ENCODE data around the gene DCAKD. TPM values are rescaled to one million over a fixed set of nuclear protein-coding genes. Genes with fewer than 3 reads are reported as not detected.

DCAKD gene
- total RNA-seq, 1 experiment from 2014 or later, result 48.3 TPM

DNA sequence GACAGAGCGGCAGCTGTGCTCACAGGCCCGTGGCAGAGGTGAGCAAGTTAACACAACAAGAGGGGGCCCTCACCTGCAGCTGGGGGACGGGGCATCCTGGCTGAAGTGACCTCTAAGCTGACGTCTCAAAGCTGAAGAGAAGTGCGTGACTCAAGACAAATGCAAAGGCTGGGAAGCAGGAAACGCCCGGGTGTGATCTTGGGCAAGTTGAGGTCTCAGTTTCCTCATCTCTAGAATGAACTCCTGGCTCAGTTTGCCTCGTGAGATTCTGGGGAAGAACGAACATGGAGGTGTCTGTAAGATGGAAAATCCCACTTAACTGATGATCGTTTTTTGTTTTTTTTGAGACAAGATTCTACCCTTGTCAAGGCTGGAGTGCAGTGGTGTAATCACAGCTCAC is 43.2 kb downstream of the DCAKD start:
- H2BK5ac ChIP-seq (ENCODE audit: insufficient read length, low read length), result no peak overlapping the region
- Mint-ChIP-seq H3K9me3 (no peaks in the 10 kb centered on the region), H3K27ac (peak overlapping the region in 1 of 3 experiments; percentile 64; a peak in 2 of 7 replicates), H3K4me1 (peaks cover 33 to 49% of the 10 kb centered on the region in 2 experiments), H3K4me3 (no peak overlapping the region; a peak in 1 of 5 replicates), H3K27me3 (ENCODE audit: low read depth) (peaks cover 25% of the 10 kb centered on the region), H3K36me3 (ENCODE audit: insufficient read depth in 1 of 3, low read depth in 3 of 3) (no peaks in the 10 kb centered on the region)
- H2AFZ ChIP-seq (ENCODE audit: low read length), result no peak overlapping the region
- no peaks in the 10 kb centered on the region for H4K20me1 ChIP-seq (ENCODE audit: control insufficient read depth, insufficient read depth, insufficient read length)
- H3K56ac ChIP-seq (ENCODE audit: insufficient read length, low read depth, low read length), result no peak overlapping the region
- H2BK20ac ChIP-seq (ENCODE audit: low read depth, low read length, poor library complexity, severe bottlenecking), result no peak overlapping the region
- H3K9me3 ChIP-seq (ENCODE audit: control insufficient read depth, low read depth, low read length), result no peaks in the 10 kb centered on the region
- H3K23ac ChIP-seq (ENCODE audit: insufficient read length, low read depth, low read length), result no peak overlapping the region
- no peak overlapping the region for H3K18ac ChIP-seq (ENCODE audit: insufficient read length, low read depth, low read length)
- no peak overlapping the region for H3K27ac ChIP-seq (ENCODE audit: insufficient read length, low read depth, low read length)
- H2BK15ac ChIP-seq (ENCODE audit: low read depth, low read length), result no peak overlapping the region
- H3K9ac ChIP-seq (ENCODE audit: extremely low read depth, insufficient read length, low read length), result no peak overlapping the region
- DNase-seq, result no peak
- no peak overlapping the region for H3K14ac ChIP-seq (ENCODE audit: insufficient read depth, low read length)
- peaks cover 10% of the 10 kb centered on the region; the same call in 1 of the 2 replicates for H3K4me1 ChIP-seq (ENCODE audit: insufficient read depth, low read length)
- H4K91ac ChIP-seq (ENCODE audit: insufficient read length, low read depth, low read length), result no peak overlapping the region
- H3K27me3 ChIP-seq (ENCODE audit: insufficient read depth, low read length), result no peaks in the 10 kb centered on the region
- H2BK12ac ChIP-seq (ENCODE audit: insufficient read length, low read depth, low read length), result no peak overlapping the region
- H3K4me2 ChIP-seq (ENCODE audit: insufficient read depth, insufficient read length, low read length), result no peak overlapping the region
- H2BK120ac ChIP-seq (ENCODE audit: low read depth, low read length, poor library complexity, severe bottlenecking), result no peak overlapping the region
- no peak overlapping the region for H2AK5ac ChIP-seq (ENCODE audit: insufficient read length, low read length)
- TF ChIP-seq, protein P1, sequence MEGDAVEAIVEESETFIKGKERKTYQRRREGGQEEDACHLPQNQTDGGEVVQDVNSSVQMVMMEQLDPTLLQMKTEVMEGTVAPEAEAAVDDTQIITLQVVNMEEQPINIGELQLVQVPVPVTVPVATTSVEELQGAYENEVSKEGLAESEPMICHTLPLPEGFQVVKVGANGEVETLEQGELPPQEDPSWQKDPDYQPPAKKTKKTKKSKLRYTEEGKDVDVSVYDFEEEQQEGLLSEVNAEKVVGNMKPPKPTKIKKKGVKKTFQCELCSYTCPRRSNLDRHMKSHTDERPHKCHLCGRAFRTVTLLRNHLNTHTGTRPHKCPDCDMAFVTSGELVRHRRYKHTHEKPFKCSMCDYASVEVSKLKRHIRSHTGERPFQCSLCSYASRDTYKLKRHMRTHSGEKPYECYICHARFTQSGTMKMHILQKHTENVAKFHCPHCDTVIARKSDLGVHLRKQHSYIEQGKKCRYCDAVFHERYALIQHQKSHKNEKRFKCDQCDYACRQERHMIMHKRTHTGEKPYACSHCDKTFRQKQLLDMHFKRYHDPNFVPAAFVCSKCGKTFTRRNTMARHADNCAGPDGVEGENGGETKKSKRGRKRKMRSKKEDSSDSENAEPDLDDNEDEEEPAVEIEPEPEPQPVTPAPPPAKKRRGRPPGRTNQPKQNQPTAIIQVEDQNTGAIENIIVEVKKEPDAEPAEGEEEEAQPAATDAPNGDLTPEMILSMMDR (conservative IDR thresholded peaks at IDR 0.05), result no peak
- no peak overlapping the region for H3K4ac ChIP-seq (ENCODE audit: low read depth, low read length)
- no peaks in the 10 kb centered on the region for H3K79me2 ChIP-seq (ENCODE audit: insufficient read depth, low read length)
- no peaks in the 10 kb centered on the region for H3K79me1 ChIP-seq (ENCODE audit: insufficient read depth, low read depth, low read length, poor library complexity, severe bottlenecking)
- no peak overlapping the region for H4K8ac ChIP-seq (replicated peaks; ENCODE audit: insufficient read length, low read depth, low read length)
- no CpG with 5 or more reads among the region's 10 CpGs for WGBS (ENCODE audit: extremely low coverage, insufficient read length, low lambda C conversion rate)
- H3T11ph ChIP-seq (ENCODE audit: low read length), result no peak overlapping the region
- no peak overlapping the region for H4K5ac ChIP-seq (ENCODE audit: insufficient read length, low read depth, low read length)
- H3K23me2 ChIP-seq (ENCODE audit: insufficient read length, low read depth, low read length, poor library complexity, severe bottlenecking), result no peaks in the 10 kb centered on the region

Measured in H9 (cell line).